K562 (cell line): ENCODE measurements around the gene RFPL3. TPM values are rescaled to one million over a fixed set of nuclear protein-coding genes. Genes with fewer than 3 reads are reported as not detected.
"Not testable (repeated sequence)": the region's sequence is repeated elsewhere in the genome, so short reads cannot be mapped to it uniquely, and the experiment has no call there.

Experiments
- ATAC-seq: fragments of 200-7000 bp; cut with Tn5 transposase; 3 replicates; pipeline ENCODE4 v1.9.1; 2020; ENCODE audit warnings: moderate library complexity
- BruUV-seq: library from RNA; stranded (reverse); fragments of 400-500 nt; replicated peaks from 2 replicates; lab custom pipeline; 2021; lab: Mats Ljungman, UMichigan
- CTCF ChIA-PET: fragments of 300-600 bp; formaldehyde crosslinking; extraction: SDS; loops from one replicate; lab custom pipeline; 2021; ENCODE audit warnings: low intra/inter-chr PET ratio; lab: Yijun Ruan, JAX
- POLR2A ChIA-PET: fragments of 300-600, 350-650 bp; sonication (Branson Sonifier 250); formaldehyde crosslinking; extraction: SDS; loops from one replicate; lab custom pipeline; 2021; ENCODE audit warnings: antibody characterized with exemption, inconsistent platforms; lab: Yijun Ruan, JAX
- DNase-seq, 4 experiments: peaks; one replicate each; pipeline versions ENCODE4 v3.0.0 to v3.0.0-alpha.2; 2011 to 2018; ENCODE audit warnings: low spot score in 3 of 4, mixed read lengths in 3 of 4; ENCODE audit errors: extremely low read depth in 1 of 4
- FAIRE-seq: peaks from 2 replicates; lab custom pipeline; 2011; peaks lifted over from hg19 to GRCh38; lab: Jason Lieb, UNC
- H2AFZ ChIP-seq: 2 replicates; pipeline ENCODE4 v1.6.0; 2011; ENCODE audit warnings: low read depth, low read length, control low read depth, inconsistent platforms
- H3K27ac ChIP-seq: fragments of 200-600 bp; 3 replicates; pipeline ENCODE4 v1.8.0; 2011; ENCODE audit warnings: low read depth, mild to moderate bottlenecking, control low read depth, inconsistent platforms, low read length, moderate library complexity, mixed read lengths; ENCODE audit errors: extremely low read depth
- H3K27me3 ChIP-seq, 2 experiments: fragments of 300-600 bp in 1 of 2; 2 replicates in 1 of 2; 3 replicates in 1 of 2; pipeline versions ENCODE4 v1.6.0 to v1.8.0; 2011; ENCODE audit warnings: inconsistent platforms in 2 of 2, low read length in 2 of 2, mild to moderate bottlenecking in 1 of 2, mixed read lengths in 1 of 2, moderate library complexity in 1 of 2; ENCODE audit not compliant: control insufficient read depth in 2 of 2, insufficient read depth in 2 of 2
- H3K36me3 ChIP-seq: fragments of 300-600 bp; 3 replicates; pipeline ENCODE4 v1.8.0; 2011; ENCODE audit warnings: mild to moderate bottlenecking, low read length, inconsistent platforms; ENCODE audit not compliant: control insufficient read depth, insufficient read depth
- H3K4me1 ChIP-seq, 2 experiments: fragments of 200-600 bp in 1 of 2; replicated peaks in 1 of 2; 2 replicates in 1 of 2; 3 replicates in 1 of 2; pipeline versions ENCODE4 v1.5.1 to v1.8.0; 2011; ENCODE audit warnings: inconsistent platforms in 2 of 2, low read length in 2 of 2, mild to moderate bottlenecking in 1 of 2, mixed read lengths in 1 of 2, moderate library complexity in 1 of 2; ENCODE audit not compliant: control insufficient read depth in 2 of 2, insufficient read depth in 2 of 2
- H3K4me2 ChIP-seq: 2 replicates; pipeline ENCODE4 v1.6.1; 2011; ENCODE audit warnings: low read length, control low read depth, inconsistent platforms, mixed read lengths; ENCODE audit not compliant: insufficient read depth
- H3K4me3 ChIP-seq: fragments of 200-600 bp; sonication (generic), shearing (Covaris generic); 2 replicates; pipeline ENCODE4 v1.5.1; 2016; ENCODE audit warnings: control low read depth, inconsistent platforms
- H3K79me2 ChIP-seq: fragments of 200-600 bp; 3 replicates; pipeline ENCODE4 v1.8.0; 2011; ENCODE audit warnings: low read length, inconsistent platforms; ENCODE audit not compliant: control insufficient read depth, insufficient read depth
- H3K9ac ChIP-seq, 2 experiments: 2 replicates each; pipeline versions ENCODE4 v1.6.0 to v1.6.1; 2011; ENCODE audit warnings: low read depth in 2 of 2, low read length in 2 of 2, control low read depth in 1 of 2, inconsistent platforms in 1 of 2, mild to moderate bottlenecking in 1 of 2, mixed read lengths in 1 of 2; ENCODE audit not compliant: insufficient read depth in 1 of 2
- H3K9me1 ChIP-seq: one replicate; pipeline ENCODE4 v1.6.0; 2011; ENCODE audit warnings: inconsistent platforms, mild to moderate bottlenecking, low read length, moderate library complexity; ENCODE audit not compliant: control insufficient read depth, insufficient read depth
- H3K9me3 ChIP-seq: replicated peaks from 2 replicates; pipeline ENCODE4 v1.5.1; 2011; ENCODE audit warnings: low read depth, low read length, inconsistent platforms; ENCODE audit not compliant: control insufficient read depth, insufficient read depth
- H4K20me1 ChIP-seq: replicated peaks from 2 replicates; pipeline ENCODE4 v1.6.1; 2011; ENCODE audit warnings: low read length, inconsistent platforms, mixed read lengths; ENCODE audit not compliant: control insufficient read depth, insufficient read depth
- POLR2H ChIP-seq: IDR thresholded peaks from 2 replicates; pipeline ENCODE4 v1.6.1; 2016; ENCODE audit warnings: missing genetic modification characterization, low read depth, mild to moderate bottlenecking, control low read depth, missing compliant biosample characterization, moderate library complexity
- RAD21 ChIP-seq, 2 experiments: fragments of 250-450 bp in 1 of 2; fragments of 450-650 bp in 1 of 2; sonication (Bioruptor Pico) in 1 of 2; formaldehyde crosslinking in 1 of 2; IDR thresholded peaks in 1 of 2; conservative IDR thresholded peaks in 1 of 2; 2 replicates each; pipeline versions ENCODE4 v1.4.0 to v1.8.0; 2020 to 2022; ENCODE audit warnings: mild to moderate bottlenecking in 2 of 2, moderate library complexity in 1 of 2
- WGBS: fragments of 100-300 bp; shearing (Covaris generic); methylation state at CpG from one replicate; pipeline ENCODE4 v1.1.6; 2016; ENCODE audit warnings: low coverage, mixed read lengths; ENCODE audit not compliant: insufficient coverage; ENCODE audit errors: missing lambda C conversion rate; 5-methylcytosine and 5-hydroxymethylcytosine counted together
- in situ Hi-C: fragments of 300-500 bp; cut with MboI; formaldehyde crosslinking; loops from 4 replicates; pipeline ENCODE4 v1.15.0; 2018; ENCODE audit warnings: inconsistent platforms, mixed read lengths
- intact Hi-C: fragments of 100-400 bp; cut with micrococcal nuclease; formaldehyde crosslinking; loops from 2 replicates; pipeline ENCODE4 v1.14.2; 2022
- polyA plus RNA-seq, 8 experiments: library from polyadenylated mRNA; depleted of rRNA in 4 of 8; stranded (reverse) in 5 of 8; unstranded in 3 of 8; fragments of >200 nt; fragmentation: Nextera tagmentation in 2 of 8; fragmentation: Illumina TruSeq in 1 of 8; extraction: Ambion mirVana in 2 of 8; extraction: Trizol in 1 of 8; gene quantifications; 2 replicates each; pipeline versions ENCODE4 v1.2.1 to v1.2.3, GENCODE V29; 2011 to 2014; ENCODE audit warnings: inconsistent platforms in 1 of 8, missing spikeins in 1 of 8
- total RNA-seq, 7 experiments: library from RNA; depleted of rRNA in 6 of 7; stranded (reverse); fragments of >200 nt in 6 of 7; fragmentation: Illumina TruSeq in 2 of 7; extraction: Trizol in 2 of 7; gene quantifications; 2 replicates each; pipeline versions ENCODE4 v1.2.1 to v1.2.3, GENCODE V29; 2011 to 2021; ENCODE audit warnings: low replicate concordance in 1 of 7
- TF ChIP-seq, protein P1 (sequence below), 3 experiments: IDR thresholded peaks in 2 of 3; conservative IDR thresholded peaks in 1 of 3; 2 replicates each; pipeline ENCODE4 v1.5.1; 2011 to 2012; ENCODE audit warnings: low read length in 3 of 3, mild to moderate bottlenecking in 3 of 3, control low read depth in 2 of 3, improper control_type of control experiment in 1 of 3, inconsistent platforms in 1 of 3, low read depth in 1 of 3, mixed read lengths in 1 of 3, moderate library complexity in 1 of 3; ENCODE audit not compliant: insufficient read depth in 2 of 3

RFPL3 gene
- total and polyA plus RNA-seq, 9 of the 15 experiments (the other 6 are each of a cell fraction or from before 2014, with no cell fraction given), result not detected

DNA sequence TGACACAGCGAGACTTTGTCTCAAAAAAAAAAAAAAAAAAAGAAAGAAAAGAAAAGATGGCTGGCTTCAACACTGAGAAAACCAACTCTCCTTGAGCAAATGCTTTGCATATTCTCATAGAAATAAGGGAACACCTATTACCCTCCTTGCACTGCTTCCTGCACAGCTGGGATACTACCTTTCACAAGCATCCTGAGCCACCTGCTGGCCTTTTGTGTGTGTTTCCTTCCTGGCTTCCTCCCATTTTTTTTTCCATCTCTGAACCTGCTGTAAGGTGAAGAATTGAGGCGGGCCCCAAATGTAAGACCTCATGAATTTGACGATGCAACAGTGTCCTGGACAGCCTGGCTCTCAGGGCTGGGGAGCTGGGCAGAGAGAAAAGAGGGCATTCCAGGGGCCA lies 1.9 kb upstream of the RFPL3 start:
- TF ChIP-seq RAD21 (CRISPR knock-in tag; conservative IDR thresholded peaks at IDR 0.05 in 1 of 2, IDR thresholded peaks at IDR 0.05 in 1 of 2) (peak in 1 of 2 experiments; percentile 15; a peak in 1 of 4 replicates), POLR2H (no peak)
- TF ChIP-seq, protein P1, sequence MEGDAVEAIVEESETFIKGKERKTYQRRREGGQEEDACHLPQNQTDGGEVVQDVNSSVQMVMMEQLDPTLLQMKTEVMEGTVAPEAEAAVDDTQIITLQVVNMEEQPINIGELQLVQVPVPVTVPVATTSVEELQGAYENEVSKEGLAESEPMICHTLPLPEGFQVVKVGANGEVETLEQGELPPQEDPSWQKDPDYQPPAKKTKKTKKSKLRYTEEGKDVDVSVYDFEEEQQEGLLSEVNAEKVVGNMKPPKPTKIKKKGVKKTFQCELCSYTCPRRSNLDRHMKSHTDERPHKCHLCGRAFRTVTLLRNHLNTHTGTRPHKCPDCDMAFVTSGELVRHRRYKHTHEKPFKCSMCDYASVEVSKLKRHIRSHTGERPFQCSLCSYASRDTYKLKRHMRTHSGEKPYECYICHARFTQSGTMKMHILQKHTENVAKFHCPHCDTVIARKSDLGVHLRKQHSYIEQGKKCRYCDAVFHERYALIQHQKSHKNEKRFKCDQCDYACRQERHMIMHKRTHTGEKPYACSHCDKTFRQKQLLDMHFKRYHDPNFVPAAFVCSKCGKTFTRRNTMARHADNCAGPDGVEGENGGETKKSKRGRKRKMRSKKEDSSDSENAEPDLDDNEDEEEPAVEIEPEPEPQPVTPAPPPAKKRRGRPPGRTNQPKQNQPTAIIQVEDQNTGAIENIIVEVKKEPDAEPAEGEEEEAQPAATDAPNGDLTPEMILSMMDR (IDR thresholded peaks at IDR 0.05 in 2 of 3, conservative IDR thresholded peaks at IDR 0.05 in 1 of 3; ENCODE audit: insufficient read depth in 2 of 3, low read depth in 1 of 3, low read length in 3 of 3), result peak in 2 of 3 experiments; percentile 11 to 19; a peak in 1 of 6 replicates
- 0% methylated on average over 2 of the region's 3 CpGs for WGBS
- no peak overlapping the region for H2AFZ ChIP-seq
- no peaks in the 10 kb centered on the region for H4K20me1 ChIP-seq
- ChIA-PET CTCF (no interaction called here), POLR2A (interaction anchor here (0.6 kb wide), 1 partner anchor 12 kb away, joined by 3 read pairs; no protein-coding TSS in a partner anchor)
- no peak overlapping the region for H3K9ac ChIP-seq
- in situ Hi-C loops (no loop called here), intact Hi-C loops (no loop called here)
- no peaks in the 10 kb centered on the region for H3K36me3 ChIP-seq
- H3K9me3 ChIP-seq, result no peaks in the 10 kb centered on the region
- no peak overlapping the region for H3K4me3 ChIP-seq
- FAIRE-seq (no peak), DNase-seq (no peak), ATAC-seq (no peak)
- H3K4me2 ChIP-seq, result no peak overlapping the region
- peaks cover 0 to 14% of the 10 kb centered on the region in 2 experiments; a peak in 2 of 5 replicates for H3K4me1 ChIP-seq
- H3K27me3 ChIP-seq, result peaks cover 0 to 7% of the 10 kb centered on the region in 2 experiments; a peak in 2 of 5 replicates
- H3K27ac ChIP-seq, result no peak overlapping the region
- no TSS peak for BruUV-seq
- no peaks in the 10 kb centered on the region for H3K79me2 ChIP-seq
- no peaks in the 10 kb centered on the region for H3K9me1 ChIP-seq

DNA sequence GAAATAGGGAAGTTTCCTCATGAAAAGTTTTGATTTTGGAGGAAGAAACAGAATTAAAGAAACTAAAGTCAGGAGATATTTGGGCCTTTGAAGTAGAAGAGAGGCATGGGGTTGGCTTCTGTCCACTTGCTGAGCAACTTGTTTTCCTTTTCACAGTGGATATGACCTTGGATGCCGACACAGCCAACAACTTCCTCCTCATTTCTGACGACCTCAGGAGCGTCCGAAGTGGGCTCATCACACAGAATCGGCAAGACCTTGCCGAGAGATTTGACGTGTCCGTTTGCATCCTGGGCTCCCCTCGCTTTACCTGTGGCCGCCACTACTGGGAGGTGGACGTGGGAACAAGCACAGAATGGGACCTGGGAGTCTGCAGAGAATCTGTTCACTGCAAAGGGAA lies 2.4 kb downstream of the RFPL3 start:
- 5% methylated on average over 5 of the region's 11 CpGs for WGBS
- H3K36me3 ChIP-seq, CTCF ChIA-PET, DNase-seq, ATAC-seq, in situ Hi-C loops, H3K4me3 ChIP-seq, H3K27ac ChIP-seq, H3K79me2 ChIP-seq, H3K27me3 ChIP-seq, H2AFZ ChIP-seq, POLR2A ChIA-PET, H3K9me1 ChIP-seq, H3K9ac ChIP-seq, H3K4me1 ChIP-seq, H4K20me1 ChIP-seq, H3K9me3 ChIP-seq, H3K4me2 ChIP-seq, intact Hi-C loops, BruUV-seq: not testable (repeated sequence)
- FAIRE-seq, result peak; percentile 40
